Measurements from ENCODE around the gene ZNF26.
"Not testable (repeated sequence)": the region's sequence is repeated elsewhere in the genome, so short reads cannot be mapped to it uniquely, and the experiment has no call there.

The ZNF26 gene

GRCh38 chr12:132986001-132986884, at the start of gene ZNF26:
TSS of gene ZNF26 (plus strand) at chr12:132986367. CDS start at chr12:132986841, 474 bp downstream.
- DNase-seq: peak; percentile 90

GRCh38 chr12:132936921-132937320, 49.2 kb upstream of the ZNF26 start:
- DNase-seq: not testable (repeated sequence)

- no peak for DNase-seq
Observed at GRCh38 chr12:132937476-132937875, 48.7 kb upstream of the ZNF26 start.

GRCh38 chr12:132938807-132939206, 47.4 kb upstream of the ZNF26 start:
- DNase-seq: not testable (repeated sequence)

- DNase-seq: no peak
Observed at GRCh38 chr12:132940071-132940719, 46.0 kb upstream of the ZNF26 start.

- DNase-seq: no peak
Observed at GRCh38 chr12:132941336-132941954, 44.7 kb upstream of the ZNF26 start.

- DNase-seq: no peak
Observed at GRCh38 chr12:132942611-132943010, 43.6 kb upstream of the ZNF26 start.

- DNase-seq: no peak
Observed at GRCh38 chr12:132945806-132946205, 40.4 kb upstream of the ZNF26 start.

GRCh38 chr12:132946246-132946820, 39.8 kb upstream of the ZNF26 start:
- DNase-seq: no peak

GRCh38 chr12:132948146-132949066, 37.8 kb upstream of the ZNF26 start:
- DNase-seq: no peak

- DNase-seq: no peak
Observed at GRCh38 chr12:132949936-132950837, 36.0 kb upstream of the ZNF26 start.

GRCh38 chr12:132950844-132951535, 35.2 kb upstream of the ZNF26 start:
- DNase-seq: no peak

GRCh38 chr12:132951649-132952048, 34.5 kb upstream of the ZNF26 start:
- no peak for DNase-seq

GRCh38 chr12:132952371-132953162, 33.6 kb upstream of the ZNF26 start:
- DNase-seq: no peak

GRCh38 chr12:132953163-132953425, 33.1 kb upstream of the ZNF26 start:
- DNase-seq: no peak

GRCh38 chr12:132953771-132954170, 32.4 kb upstream of the ZNF26 start:
- DNase-seq: no peak

GRCh38 chr12:132954471-132955048, 31.6 kb upstream of the ZNF26 start:
- DNase-seq: no peak

GRCh38 chr12:132955094-132956010, 30.8 kb upstream of the ZNF26 start:
- no peak for DNase-seq
